Fibroblast of mammary gland (primary cell): ENCODE measurements around the gene ABCD4.

Experiments used
- DNase-seq: peaks from one replicate; pipeline ENCODE4 v3.0.0-alpha.2; 2010; ENCODE audit warnings: low read depth
- H3K4me3 ChIP-seq: 2 replicates; pipeline ENCODE4 v1.5.1; 2011; ENCODE audit warnings: low read depth, mild to moderate bottlenecking, low read length, moderate library complexity; ENCODE audit not compliant: control insufficient read depth
- CTCF ChIP-seq: conservative IDR thresholded peaks from 2 replicates; pipeline ENCODE4 v1.5.1; 2011; ENCODE audit warnings: low read depth, low read length, inconsistent platforms; ENCODE audit not compliant: control insufficient read depth, insufficient read depth

Gene ABCD4

GRCh38 chr14:74292061-74292460 lies 10.7 kb downstream of the ABCD4 start:
- no peak overlapping the region for H3K4me3 ChIP-seq
- no peak for DNase-seq
- no peak for TF ChIP-seq CTCF

DNA sequence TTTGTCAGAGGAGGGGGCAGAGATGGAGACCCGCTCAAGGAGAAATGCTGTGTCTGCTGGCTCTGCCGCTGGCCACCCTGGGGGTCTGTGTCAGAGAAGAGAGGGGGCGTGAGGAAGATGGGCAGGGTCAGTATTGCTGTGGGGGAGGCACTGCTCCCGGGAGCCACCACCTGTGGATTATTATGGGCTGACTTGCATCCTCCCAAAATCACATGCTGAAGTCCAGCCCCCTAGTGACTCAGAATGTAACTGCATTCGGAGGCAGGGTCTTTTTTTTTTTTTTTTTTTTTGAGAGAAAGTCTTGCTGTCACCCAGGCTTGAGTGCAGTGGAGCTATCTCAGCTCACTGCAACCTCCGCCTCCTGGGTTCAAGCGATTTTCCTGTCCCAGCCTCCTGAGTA lies 12.3 kb downstream of the ABCD4 start:
- TF ChIP-seq CTCF, result peak; percentile 37
- peak; percentile 42 for DNase-seq
- H3K4me3 ChIP-seq, result no peak overlapping the region

DNA sequence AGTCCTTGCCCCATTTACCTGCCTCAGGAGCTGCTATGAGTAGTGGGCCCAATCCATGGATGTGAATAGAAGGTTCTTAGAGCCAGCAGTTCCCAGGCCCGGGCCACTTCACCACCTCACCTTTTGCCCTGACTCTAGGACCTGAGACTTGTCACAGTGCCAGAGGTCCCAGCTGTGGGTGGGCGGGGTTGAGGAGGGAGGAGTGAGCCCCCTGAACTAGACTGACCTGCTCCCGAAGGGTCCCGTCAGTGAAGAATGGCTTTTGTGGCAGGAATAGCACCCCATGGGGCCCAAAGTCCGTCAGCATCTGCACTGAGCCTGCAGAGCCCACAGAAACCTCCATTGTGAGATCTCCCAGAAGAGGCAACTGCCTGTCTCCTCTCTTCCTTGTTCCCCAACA lies 12.9 kb downstream of the ABCD4 start:
- TF ChIP-seq CTCF, result no peak
- no peak overlapping the region for H3K4me3 ChIP-seq
- no peak for DNase-seq

- no peak overlapping the region for H3K4me3 ChIP-seq
- no peak for TF ChIP-seq CTCF
- no peak for DNase-seq
Observed at GRCh38 chr14:74286736-74287135, 16.0 kb downstream of the ABCD4 start.

DNA sequence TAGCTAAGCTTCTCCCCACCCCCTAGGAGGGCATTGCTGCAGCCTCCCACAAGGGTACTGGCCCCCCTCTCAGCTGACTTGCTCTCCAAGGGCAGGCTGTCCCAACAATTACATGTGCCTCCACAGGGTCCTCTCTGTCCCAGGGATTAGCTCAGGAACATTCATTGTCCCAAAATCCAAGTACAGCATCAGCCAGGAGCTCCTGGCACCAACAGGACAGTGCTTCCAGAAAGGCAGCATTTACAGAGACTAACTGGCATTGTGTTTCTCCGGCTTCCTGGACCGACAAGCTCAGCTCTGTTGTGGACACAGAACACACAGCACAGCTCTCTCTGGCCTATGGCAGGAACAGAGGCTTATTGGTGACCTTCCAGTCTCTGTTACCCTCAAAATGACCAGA lies 21.7 kb downstream of the ABCD4 start:
- TF ChIP-seq CTCF, result no peak
- H3K4me3 ChIP-seq, result no peak overlapping the region
- DNase-seq, result no peak

GRCh38 chr14:74278080-74278479 lies 24.7 kb downstream of the ABCD4 start:
- TF ChIP-seq CTCF, result no peak
- no peak overlapping the region for H3K4me3 ChIP-seq
- DNase-seq, result no peak

- H3K4me3 ChIP-seq, result no peak overlapping the region
- TF ChIP-seq CTCF, result no peak
- peak; percentile 95 for DNase-seq
Observed at GRCh38 chr14:74275241-74275841, 27.4 kb downstream of the ABCD4 start.
